Frontal cortex (tissue), 4 donors: ENCODE results near the gene FAM78A. TPM values are rescaled to one million over a fixed set of nuclear protein-coding genes. Genes with fewer than 3 reads are reported as not detected.
"Not testable (repeated sequence)": the region's sequence is repeated elsewhere in the genome, so short reads cannot be mapped to it uniquely, and the experiment has no call there.

Experiments
- DNase-seq, 2 donors: peaks; one replicate each; pipeline ENCODE4 v3.0.0; 2012; ENCODE audit warnings: low spot score in 2 of 2
- FAIRE-seq: peaks from 2 replicates; lab custom pipeline; 2012; peaks lifted over from hg19 to GRCh38; lab: Jason Lieb, UNC
- total RNA-seq: library from RNA; depleted of rRNA; stranded (reverse); fragments of >200 nt; gene quantifications from one replicate; pipeline ENCODE4 v1.2.3, GENCODE V29; 2014
- donor health status: control.
- donor health status: control.
- donor health status: control.

FAM78A gene
- total RNA-seq, 1 donor from 2014 or later: 0.82 TPM

GRCh38 chr9:131271016-131271273 lies 5.4 kb downstream of the FAM78A start:
- DNase-seq, FAIRE-seq: not testable (repeated sequence)

GRCh38 chr9:131270171-131271015 lies 5.9 kb downstream of the FAM78A start:
- DNase-seq (no peak), FAIRE-seq (no peak)

- FAIRE-seq (no peak), DNase-seq (no peak)
These were observed 9.8 kb downstream of the FAM78A start for GRCh38 chr9:131266266-131267229.

- FAIRE-seq: no peak
- no peak for DNase-seq
These were observed 12.1 kb downstream of the FAM78A start for GRCh38 chr9:131264231-131264630.

GRCh38 chr9:131263701-131264100 lies 12.6 kb downstream of the FAM78A start:
- FAIRE-seq (no peak), DNase-seq (no peak)

GRCh38 chr9:131263033-131263343 lies 13.3 kb downstream of the FAM78A start:
- not testable (repeated sequence) for DNase-seq, FAIRE-seq

- FAIRE-seq (no peak), DNase-seq (no peak)
These were observed 13.8 kb downstream of the FAM78A start for GRCh38 chr9:131262327-131263032.

- no peak for DNase-seq
These were observed 15.4 kb downstream of the FAM78A start for GRCh38 chr9:131260751-131261452.

GRCh38 chr9:131259916-131260597 lies 16.3 kb downstream of the FAM78A start:
- DNase-seq: no peak
- FAIRE-seq: no peak

More at GRCh38 chr9:131260751-131261452, 15.4 kb downstream of the FAM78A start:
- no peak for FAIRE-seq

GRCh38 chr9:131259432-131259898 lies 16.8 kb downstream of the FAM78A start:
- FAIRE-seq (no peak), DNase-seq (no peak)

GRCh38 chr9:131258698-131259431 lies 17.4 kb downstream of the FAM78A start:
- DNase-seq (no peak), FAIRE-seq (no peak)

- no peak for FAIRE-seq
- DNase-seq: no peak
These were observed 18.1 kb downstream of the FAM78A start for GRCh38 chr9:131258186-131258585.

- peak in 1 of 2 donors; percentile 6 for DNase-seq
- FAIRE-seq: no peak
These were observed 18.9 kb downstream of the FAM78A start for GRCh38 chr9:131257266-131258025.

GRCh38 chr9:131255676-131256197 lies 20.6 kb downstream of the FAM78A start:
- DNase-seq (no peak), FAIRE-seq (no peak)

GRCh38 chr9:131254626-131255025 lies 21.7 kb downstream of the FAM78A start:
- no peak for FAIRE-seq
- DNase-seq: no peak

- no peak for DNase-seq
These were observed 22.3 kb downstream of the FAM78A start for GRCh38 chr9:131253891-131254491.

GRCh38 chr9:131252120-131252519 lies 24.2 kb downstream of the FAM78A start:
- FAIRE-seq (no peak), DNase-seq (no peak)

More at GRCh38 chr9:131253891-131254491, 22.3 kb downstream of the FAM78A start:
- no peak for FAIRE-seq
